ENCODE data around the gene PPP1R3E.
A peak's percentile ranks its signal among the peaks of the same experiment; 100 is the strongest.
"Not testable (repeated sequence)": the region's sequence is repeated elsewhere in the genome, so short reads cannot be mapped to it uniquely, and the experiment has no call there.

Gene PPP1R3E

GRCh38 chr14:23339506-23340268, 37.0 kb upstream of the PPP1R3E start:
- H3K9me3 ChIP-seq (ENCODE audit: control insufficient read depth, low read length), result peaks cover 24% of the 10 kb centered on the region

GRCh38 chr14:23335623-23336022, 33.0 kb upstream of the PPP1R3E start:
- Histone ChIP-seq H3K4me1 (ENCODE audit: control insufficient read depth, insufficient read depth, low read length, poor library complexity, severe bottlenecking) (no peaks in the 10 kb centered on the region), H3K27ac (ENCODE audit: low read depth, low read length, severe bottlenecking) (no peak overlapping the region), H3K4me3 (ENCODE audit: extremely low read depth, insufficient read depth, low read length, poor library complexity, severe bottlenecking) (no peak overlapping the region), H3K36me3 (ENCODE audit: control insufficient read depth, insufficient read depth, low read length) (no peaks in the 10 kb centered on the region), H3K9me3 (ENCODE audit: control insufficient read depth, low read length) (peaks cover 15% of the 10 kb centered on the region)
- 100% methylated on average over 1 to 3 of the region's 5 CpGs for WGBS, 2 experiments (ENCODE audit: insufficient coverage in 2 of 2)

More at GRCh38 chr14:23339506-23340268, 37.0 kb upstream of the PPP1R3E start:
- Histone ChIP-seq H3K4me3 (ENCODE audit: extremely low read depth, insufficient read depth, low read length, poor library complexity, severe bottlenecking) (no peak overlapping the region), H3K27ac (ENCODE audit: low read depth, low read length, severe bottlenecking) (no peak overlapping the region), H3K36me3 (ENCODE audit: control insufficient read depth, insufficient read depth, low read length) (no peaks in the 10 kb centered on the region), H3K4me1 (ENCODE audit: control insufficient read depth, insufficient read depth, low read length, poor library complexity, severe bottlenecking) (no peaks in the 10 kb centered on the region)
- WGBS, 2 experiments (ENCODE audit: insufficient coverage in 2 of 2), result 91% methylated on average over 1 of the region's 1 CpG; no CpG with 5 or more reads in 1 of the 2 experiments

DNA sequence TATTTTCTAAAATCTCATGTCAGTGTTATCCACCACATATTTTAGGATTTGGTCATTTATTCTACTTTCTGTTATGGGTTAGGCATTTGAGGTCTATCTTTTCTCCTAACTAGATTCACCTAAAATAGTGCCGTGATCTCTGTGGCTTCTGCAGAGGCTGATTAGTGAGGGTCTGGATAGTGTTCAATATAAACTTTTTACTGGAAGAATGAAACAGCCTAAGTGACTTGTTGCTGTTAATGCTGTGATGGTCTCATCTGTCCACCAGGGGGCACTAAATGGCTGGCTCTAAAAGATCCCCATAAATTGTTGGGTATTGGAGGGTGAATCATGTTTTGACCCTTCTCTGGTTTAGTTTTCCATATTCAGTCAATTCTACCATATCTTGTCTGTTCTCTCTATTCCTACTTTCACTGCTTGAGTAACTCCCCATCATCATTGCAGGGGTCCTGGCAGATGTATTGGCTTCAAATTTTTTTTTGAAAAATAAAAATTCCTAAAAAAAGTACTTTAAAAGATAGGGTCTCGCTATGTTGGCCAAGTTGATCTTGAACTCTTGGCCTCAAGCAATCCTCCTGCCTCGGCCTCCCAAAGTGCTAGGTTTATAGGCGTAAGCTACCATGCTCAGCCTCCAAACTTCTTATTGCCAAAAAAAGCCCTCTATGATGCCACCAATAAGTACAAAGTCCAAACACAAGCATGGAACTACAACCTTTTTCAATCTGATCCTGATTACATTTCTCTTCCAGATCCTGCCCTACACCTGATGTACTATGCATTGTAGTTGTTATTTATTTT, 25.5 kb upstream of the PPP1R3E start:
- H3K9me3 ChIP-seq (ENCODE audit: control insufficient read depth, low read length), result no peaks in the 10 kb centered on the region
- H3K4me1 ChIP-seq (ENCODE audit: control insufficient read depth, insufficient read depth, low read length, poor library complexity, severe bottlenecking), result peaks cover 6% of the 10 kb centered on the region
- no peak overlapping the region for H3K27ac ChIP-seq (ENCODE audit: low read depth, low read length, severe bottlenecking)
- H3K4me3 ChIP-seq (ENCODE audit: extremely low read depth, insufficient read depth, low read length, poor library complexity, severe bottlenecking), result no peak overlapping the region
- H3K36me3 ChIP-seq (ENCODE audit: control insufficient read depth, insufficient read depth, low read length), result peaks cover 31% of the 10 kb centered on the region
- 69 to 100% methylated on average over 1 to 3 of the region's 4 CpGs for WGBS, 2 experiments (ENCODE audit: insufficient coverage in 2 of 2)

- WGBS, 2 experiments (ENCODE audit: insufficient coverage in 2 of 2), result 92 to 94% methylated on average over 9 to 12 of the region's 13 CpGs
- Histone ChIP-seq H3K4me3 (ENCODE audit: extremely low read depth, insufficient read depth, low read length, poor library complexity, severe bottlenecking) (no peak overlapping the region), H3K4me1 (ENCODE audit: control insufficient read depth, insufficient read depth, low read length, poor library complexity, severe bottlenecking) (peaks cover 9% of the 10 kb centered on the region), H3K27ac (ENCODE audit: low read depth, low read length, severe bottlenecking) (no peak overlapping the region), H3K9me3 (ENCODE audit: control insufficient read depth, low read length) (no peaks in the 10 kb centered on the region), H3K36me3 (ENCODE audit: control insufficient read depth, insufficient read depth, low read length) (peaks cover 40% of the 10 kb centered on the region)
Measured at GRCh38 chr14:23326491-23327332, 24.1 kb upstream of the PPP1R3E start.

DNA sequence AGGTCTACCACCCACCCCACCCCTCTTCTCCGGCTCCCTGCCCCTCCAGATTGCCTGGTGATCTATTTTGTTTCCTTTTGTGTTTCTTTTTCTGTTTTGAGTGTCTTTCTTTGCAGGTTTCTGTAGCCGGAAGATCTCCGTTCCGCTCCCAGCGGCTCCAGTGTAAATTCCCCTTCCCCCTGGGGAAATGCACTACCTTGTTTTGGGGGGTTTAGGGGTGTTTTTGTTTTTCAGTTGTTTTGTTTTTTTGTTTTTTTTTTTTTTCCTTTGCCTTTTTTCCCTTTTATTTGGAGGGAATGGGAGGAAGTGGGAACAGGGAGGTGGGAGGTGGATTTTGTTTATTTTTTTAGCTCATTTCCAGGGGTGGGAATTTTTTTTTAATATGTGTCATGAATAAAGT, 23.1 kb upstream of the PPP1R3E start:
- WGBS, 2 experiments (ENCODE audit: insufficient coverage in 2 of 2), result no CpG with 5 or more reads among the region's 5 CpGs
- H3K27ac ChIP-seq (ENCODE audit: low read depth, low read length, severe bottlenecking), result not testable (repeated sequence)

GRCh38 chr14:23324993-23325392, 22.3 kb upstream of the PPP1R3E start:
- Histone ChIP-seq H3K4me3 (ENCODE audit: extremely low read depth, insufficient read depth, low read length, poor library complexity, severe bottlenecking) (no peak overlapping the region), H3K9me3 (ENCODE audit: control insufficient read depth, low read length) (no peaks in the 10 kb centered on the region), H3K4me1 (ENCODE audit: control insufficient read depth, insufficient read depth, low read length, poor library complexity, severe bottlenecking) (peaks cover 16% of the 10 kb centered on the region), H3K27ac (ENCODE audit: low read depth, low read length, severe bottlenecking) (no peak overlapping the region), H3K36me3 (ENCODE audit: control insufficient read depth, insufficient read depth, low read length) (peaks cover 46% of the 10 kb centered on the region)
- WGBS, 2 experiments (ENCODE audit: insufficient coverage in 2 of 2), result 97 to 100% methylated on average over 3 to 4 of the region's 7 CpGs

More for the DNA sequence above, 23.1 kb upstream of the PPP1R3E start:
- peaks cover 40% of the 10 kb centered on the region for H3K36me3 ChIP-seq (ENCODE audit: control insufficient read depth, insufficient read depth, low read length)
- not testable (repeated sequence) for H3K4me1 ChIP-seq (ENCODE audit: control insufficient read depth, insufficient read depth, low read length, poor library complexity, severe bottlenecking); H3K9me3 ChIP-seq (ENCODE audit: control insufficient read depth, low read length); H3K4me3 ChIP-seq (ENCODE audit: extremely low read depth, insufficient read depth, low read length, poor library complexity, severe bottlenecking)

GRCh38 chr14:23324455-23324846, 21.8 kb upstream of the PPP1R3E start:
- 100% methylated on average over 2 of the region's 2 CpGs; no CpG with 5 or more reads in 1 of the 2 experiments for WGBS, 2 experiments (ENCODE audit: insufficient coverage in 2 of 2)
- Histone ChIP-seq H3K36me3 (ENCODE audit: control insufficient read depth, insufficient read depth, low read length) (peaks cover 51% of the 10 kb centered on the region), H3K4me1 (ENCODE audit: control insufficient read depth, insufficient read depth, low read length, poor library complexity, severe bottlenecking) (peaks cover 18% of the 10 kb centered on the region), H3K9me3 (ENCODE audit: control insufficient read depth, low read length) (no peaks in the 10 kb centered on the region), H3K27ac (ENCODE audit: low read depth, low read length, severe bottlenecking) (no peak overlapping the region), H3K4me3 (ENCODE audit: extremely low read depth, insufficient read depth, low read length, poor library complexity, severe bottlenecking) (no peak overlapping the region)

GRCh38 chr14:23323838-23324454, 21.3 kb upstream of the PPP1R3E start:
- Histone ChIP-seq H3K4me3 (ENCODE audit: extremely low read depth, insufficient read depth, low read length, poor library complexity, severe bottlenecking) (no peak overlapping the region), H3K27ac (ENCODE audit: low read depth, low read length, severe bottlenecking) (no peak overlapping the region), H3K36me3 (ENCODE audit: control insufficient read depth, insufficient read depth, low read length) (peaks cover 56% of the 10 kb centered on the region), H3K4me1 (ENCODE audit: control insufficient read depth, insufficient read depth, low read length, poor library complexity, severe bottlenecking) (peaks cover 18% of the 10 kb centered on the region), H3K9me3 (ENCODE audit: control insufficient read depth, low read length) (no peaks in the 10 kb centered on the region)
- 97% methylated on average over 13 to 14 of the region's 18 CpGs for WGBS, 2 experiments (ENCODE audit: insufficient coverage in 2 of 2)

DNA sequence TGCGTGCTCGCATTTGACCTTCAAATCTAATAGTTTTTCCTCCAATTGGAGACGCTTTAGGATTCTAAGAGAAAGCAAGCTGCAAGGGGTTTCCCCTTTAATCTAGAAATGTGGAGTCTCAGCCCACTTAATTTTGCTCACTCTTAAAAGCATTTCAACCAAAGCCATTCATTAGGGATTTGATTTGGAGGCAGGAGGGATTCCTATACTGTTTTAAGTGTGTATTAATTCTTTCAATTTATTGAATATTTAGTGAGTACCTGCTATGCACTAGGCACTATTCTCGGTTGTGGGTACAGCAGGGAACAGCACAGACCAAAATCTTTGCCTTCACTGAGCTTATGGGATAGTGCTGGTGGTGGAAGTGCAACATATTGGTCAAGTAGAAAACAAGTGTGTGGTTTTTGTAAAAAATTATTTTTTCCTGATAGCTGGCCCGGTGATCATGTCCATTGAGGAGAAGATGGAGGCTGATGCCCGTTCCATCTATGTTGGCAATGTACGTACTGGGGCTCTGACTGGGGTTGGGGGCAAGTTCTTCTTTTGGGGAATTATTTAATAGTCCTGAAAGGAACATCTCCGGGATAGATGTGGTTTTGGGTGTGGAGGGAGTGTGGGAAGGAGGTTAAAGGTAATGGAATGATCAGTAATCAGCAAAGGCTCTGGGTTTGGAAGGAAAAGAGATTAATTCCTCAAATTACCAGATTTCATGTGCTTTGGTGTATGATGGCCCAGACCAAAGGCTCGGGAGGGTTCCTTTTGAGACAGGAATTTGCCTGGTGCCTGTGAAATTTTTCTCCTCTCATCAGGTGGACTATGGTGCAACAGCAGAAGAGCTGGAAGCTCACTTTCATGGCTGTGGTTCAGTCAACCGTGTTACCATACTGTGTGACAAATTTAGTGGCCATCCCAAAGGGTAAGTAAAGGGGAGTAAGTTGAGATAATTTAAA, 20.2 kb upstream of the PPP1R3E start:
- Histone ChIP-seq H3K4me3 (ENCODE audit: extremely low read depth, insufficient read depth, low read length, poor library complexity, severe bottlenecking) (peak overlapping the region; percentile 84), H3K36me3 (ENCODE audit: control insufficient read depth, insufficient read depth, low read length) (peaks cover 64% of the 10 kb centered on the region), H3K4me1 (ENCODE audit: control insufficient read depth, insufficient read depth, low read length, poor library complexity, severe bottlenecking) (peaks cover 18% of the 10 kb centered on the region), H3K27ac (ENCODE audit: low read depth, low read length, severe bottlenecking) (peak overlapping the region; percentile 94), H3K9me3 (ENCODE audit: control insufficient read depth, low read length) (no peaks in the 10 kb centered on the region)
- 71 to 88% methylated on average over 5 to 6 of the region's 10 CpGs for WGBS, 2 experiments (ENCODE audit: insufficient coverage in 2 of 2)
